Gastrocnemius medialis (tissue), 4 donors: ENCODE measurements around the gene ARHGAP15.

ENCODE experiments used
- CTCF ChIP-seq, 5 experiments: fragments of 450-650 bp in 3 of 5; fragments of 200-600 bp in 2 of 5; sonication (generic) in 2 of 5; IDR thresholded peaks in 4 of 5; conservative IDR thresholded peaks in 1 of 5; 1 replicate in 4 of 5; 2 replicates in 1 of 5; pipeline ENCODE4 v1.5.1; 2016 to 2019; ENCODE audit warnings: antibody characterized with exemption in 5 of 5, mild to moderate bottlenecking in 3 of 5, moderate library complexity in 3 of 5
- POLR2A ChIP-seq, 2 donors: fragments of 450-650 bp; IDR thresholded peaks; one replicate each; pipeline ENCODE4 v1.6.1; 2017; ENCODE audit warnings: antibody characterized with exemption in 2 of 2, mild to moderate bottlenecking in 2 of 2, moderate library complexity in 2 of 2

- TF ChIP-seq CTCF (IDR thresholded peaks at IDR 0.05 in 4 of 5, conservative IDR thresholded peaks at IDR 0.05 in 1 of 5), result no peak
- TF ChIP-seq POLR2A (IDR thresholded peaks at IDR 0.05), result no peak
These were observed 329.3 kb downstream of the ARHGAP15 start for GRCh38 chr2:143458258-143459190.
